MG63 (cell line): Measurements from ENCODE around the gene NCK2. TPM values are rescaled to one million over a fixed set of nuclear protein-coding genes. Genes with fewer than 3 reads are reported as not detected.
"Not testable (repeated sequence)": the region's sequence is repeated elsewhere in the genome, so short reads cannot be mapped to it uniquely, and the experiment has no call there.

Source experiments
- DNase-seq: peaks from one replicate; pipeline ENCODE4 v3.0.0-alpha.2; 2020
- H3K27me3 ChIP-seq: fragments of 250-450 bp; sonication (Bioruptor Pico); 2 replicates; pipeline ENCODE4 v1.5.1; 2020; ENCODE audit warnings: mild to moderate bottlenecking, moderate library complexity
- H3K36me3 ChIP-seq: fragments of 250-450 bp; sonication (Bioruptor Pico); 2 replicates; pipeline ENCODE4 v1.5.1; 2020; ENCODE audit warnings: mild to moderate bottlenecking, moderate library complexity
- H3K4me3 ChIP-seq: fragments of 250-450 bp; sonication (Bioruptor Pico); 2 replicates; pipeline ENCODE4 v1.5.1; 2020; ENCODE audit warnings: mild to moderate bottlenecking, moderate library complexity
- H3K9me3 ChIP-seq: fragments of 250-450 bp; sonication (Bioruptor Pico); 2 replicates; pipeline ENCODE4 v1.5.1; 2020; ENCODE audit warnings: mild to moderate bottlenecking, moderate library complexity
- total RNA-seq: library from RNA; depleted of rRNA; stranded (reverse); fragments of >200 nt; shearing (Covaris generic); gene quantifications from 2 replicates; pipeline ENCODE4 v1.2.3, GENCODE V29; 2014; ENCODE audit warnings: low replicate concordance

NCK2 gene
- total RNA-seq, 1 experiment from 2014 or later: 23.4 TPM

DNA sequence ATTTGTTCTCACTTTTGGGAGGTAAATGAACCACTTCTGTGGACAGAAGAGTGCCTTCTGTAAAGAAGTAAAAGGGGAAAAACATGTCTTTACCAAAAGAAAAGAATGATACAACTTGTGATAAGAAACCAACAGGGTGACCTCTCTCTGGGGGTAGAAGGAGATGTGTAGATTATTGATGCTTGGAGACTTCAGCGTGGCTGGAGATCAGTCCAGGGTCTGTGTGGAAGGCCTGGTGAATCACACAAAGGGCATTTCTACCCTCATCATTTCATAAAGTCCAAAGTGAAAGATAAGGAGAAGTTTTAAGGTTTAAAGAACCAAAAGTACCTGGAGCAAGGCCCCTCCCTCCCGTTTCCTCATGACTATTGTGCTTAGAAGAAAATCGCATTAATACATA is 142.5 kb downstream of the NCK2 start:
- DNase-seq: no peak
- H3K9me3 ChIP-seq: peaks cover 2% of the 10 kb centered on the region; the same call in 1 of the 2 replicates
- H3K27me3 ChIP-seq: no peaks in the 10 kb centered on the region
- H3K4me3 ChIP-seq: no peak overlapping the region
- no peaks in the 10 kb centered on the region for H3K36me3 ChIP-seq

GRCh38 chr2:105888625-105889024 is 143.9 kb downstream of the NCK2 start:
- Histone ChIP-seq H3K27me3 (no peaks in the 10 kb centered on the region), H3K36me3 (no peaks in the 10 kb centered on the region), H3K9me3 (peaks cover 2% of the 10 kb centered on the region; the same call in 1 of the 2 replicates), H3K4me3 (no peak overlapping the region)
- DNase-seq: no peak

- no peak for DNase-seq
- Histone ChIP-seq H3K9me3 (peaks cover 2% of the 10 kb centered on the region; the same call in 1 of the 2 replicates), H3K36me3 (no peaks in the 10 kb centered on the region), H3K27me3 (no peaks in the 10 kb centered on the region), H3K4me3 (no peak overlapping the region)
Observed at GRCh38 chr2:105889046-105889445, 144.3 kb downstream of the NCK2 start.

GRCh38 chr2:105890111-105890510 is 145.4 kb downstream of the NCK2 start:
- H3K9me3 ChIP-seq: peaks cover 2% of the 10 kb centered on the region; the same call in 1 of the 2 replicates
- no peak for DNase-seq

DNA sequence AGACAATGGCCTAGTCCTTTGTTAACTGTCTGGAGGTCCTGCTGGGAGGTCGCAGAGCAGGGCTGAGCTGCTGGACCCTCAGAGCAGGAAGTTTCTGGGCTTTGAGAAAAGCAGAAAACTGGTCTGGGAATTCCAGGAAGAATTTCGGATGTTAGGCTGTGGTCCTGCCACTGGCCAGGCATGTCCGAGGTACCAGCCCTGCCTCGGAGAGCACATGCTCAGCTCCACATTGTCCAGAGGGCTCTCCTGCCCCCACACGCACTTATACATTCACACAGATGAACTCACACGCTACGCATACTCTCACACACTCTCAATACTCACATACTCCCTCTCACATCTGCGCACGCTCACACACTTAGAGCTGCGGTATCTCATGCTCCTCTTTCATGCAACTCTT is 146.1 kb downstream of the NCK2 start:
- no peak for DNase-seq
- Histone ChIP-seq H3K9me3 (peaks cover 2% of the 10 kb centered on the region; the same call in 1 of the 2 replicates), H3K27me3 (no peaks in the 10 kb centered on the region), H3K36me3 (no peaks in the 10 kb centered on the region), H3K4me3 (no peak overlapping the region)

More at GRCh38 chr2:105890111-105890510, 145.4 kb downstream of the NCK2 start:
- Histone ChIP-seq H3K4me3 (no peak overlapping the region), H3K36me3 (no peaks in the 10 kb centered on the region), H3K27me3 (no peaks in the 10 kb centered on the region)

DNA sequence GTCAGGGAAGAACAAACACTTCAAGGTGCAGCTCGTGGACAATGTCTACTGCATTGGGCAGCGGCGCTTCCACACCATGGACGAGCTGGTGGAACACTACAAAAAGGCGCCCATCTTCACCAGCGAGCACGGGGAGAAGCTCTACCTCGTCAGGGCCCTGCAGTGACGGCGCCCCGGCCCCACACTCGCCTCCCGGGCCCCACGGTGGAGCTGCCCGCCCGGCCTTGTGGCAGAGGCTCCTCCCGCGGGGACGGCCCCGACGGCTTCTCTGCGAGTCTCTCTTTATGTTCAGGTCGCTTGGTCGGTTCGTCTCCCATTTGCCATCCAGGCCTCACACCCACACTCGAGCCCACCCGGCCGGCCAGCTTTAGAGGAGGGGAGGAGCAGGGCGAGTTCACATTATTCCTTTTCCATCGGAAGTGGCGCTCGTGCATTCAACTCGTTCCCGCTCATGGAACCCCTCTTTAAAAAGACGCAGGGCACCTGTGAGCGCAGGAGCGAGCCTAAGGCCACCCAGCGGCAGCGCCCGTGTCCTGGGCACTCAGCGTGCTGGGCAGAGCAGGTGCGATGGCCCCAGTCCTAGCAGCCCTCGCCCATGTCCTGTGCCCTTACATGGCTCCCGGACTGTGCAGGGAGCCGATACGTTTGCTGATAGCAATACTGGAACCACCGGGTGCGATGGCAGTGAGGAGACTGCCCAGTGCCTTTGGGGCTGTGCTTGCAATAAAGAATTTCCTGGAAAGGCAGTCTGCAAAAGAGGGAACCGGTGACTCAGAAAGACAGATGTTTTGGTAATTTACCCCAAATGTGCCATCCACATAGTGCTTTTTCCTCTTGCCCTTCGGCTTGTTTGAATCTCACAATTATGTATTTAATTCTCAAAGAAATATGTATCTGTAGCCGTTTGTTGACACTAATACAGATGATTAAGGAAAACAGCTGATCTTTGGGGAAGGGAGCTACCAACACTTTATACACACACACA is 148.6 kb downstream of the NCK2 start:
- H3K27me3 ChIP-seq: no peaks in the 10 kb centered on the region
- DNase-seq: no peak
- no peaks in the 10 kb centered on the region for H3K36me3 ChIP-seq
- H3K4me3 ChIP-seq: no peak overlapping the region
- H3K9me3 ChIP-seq: peaks cover 2% of the 10 kb centered on the region; the same call in 1 of the 2 replicates

- Histone ChIP-seq H3K9me3 (no peaks in the 10 kb centered on the region), H3K36me3 (no peaks in the 10 kb centered on the region), H3K4me3 (no peak overlapping the region), H3K27me3 (no peaks in the 10 kb centered on the region)
- DNase-seq: no peak
Observed at GRCh38 chr2:105894327-105894944, 149.7 kb downstream of the NCK2 start.

DNA sequence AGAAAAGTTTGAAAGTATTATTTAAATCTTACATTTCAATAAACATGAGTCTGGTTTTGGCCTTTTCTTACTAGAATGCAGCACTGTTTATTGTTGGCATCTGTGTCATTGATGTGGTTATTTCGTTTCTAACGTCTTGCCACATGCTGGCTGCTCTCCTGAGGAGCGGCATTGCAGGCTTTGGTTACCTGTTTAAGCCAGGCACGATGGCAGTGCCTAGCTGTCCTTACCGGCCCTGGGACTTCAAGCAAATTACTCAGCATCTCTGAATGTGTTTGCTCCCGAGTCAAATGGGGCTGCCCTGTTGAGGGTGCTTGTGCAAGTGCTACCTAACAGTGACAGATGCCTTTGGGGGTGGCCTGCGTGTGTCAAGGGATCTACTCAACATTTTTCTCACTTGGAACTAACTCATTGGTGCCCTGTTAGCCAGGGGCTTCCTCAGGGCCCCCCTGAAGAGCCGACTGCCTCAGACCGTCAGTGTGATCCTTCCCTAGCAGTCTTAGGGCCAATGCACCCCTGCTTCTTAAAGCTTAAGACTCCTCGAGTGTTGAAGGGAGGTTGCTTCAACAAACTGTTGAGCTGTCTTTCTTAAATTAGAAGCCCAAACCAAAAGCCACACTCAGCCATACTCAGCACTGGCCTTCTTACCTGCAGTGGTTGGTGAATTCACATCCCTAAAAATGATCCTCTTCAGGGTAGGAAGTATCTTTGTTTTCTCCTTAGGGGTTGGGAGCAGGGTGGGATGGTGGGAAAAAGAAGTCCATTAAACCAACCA is 151.5 kb downstream of the NCK2 start:
- no peaks in the 10 kb centered on the region for H3K36me3 ChIP-seq
- H3K27me3 ChIP-seq: no peaks in the 10 kb centered on the region
- H3K4me3 ChIP-seq: no peak overlapping the region
- no peak for DNase-seq
- no peaks in the 10 kb centered on the region for H3K9me3 ChIP-seq

DNA sequence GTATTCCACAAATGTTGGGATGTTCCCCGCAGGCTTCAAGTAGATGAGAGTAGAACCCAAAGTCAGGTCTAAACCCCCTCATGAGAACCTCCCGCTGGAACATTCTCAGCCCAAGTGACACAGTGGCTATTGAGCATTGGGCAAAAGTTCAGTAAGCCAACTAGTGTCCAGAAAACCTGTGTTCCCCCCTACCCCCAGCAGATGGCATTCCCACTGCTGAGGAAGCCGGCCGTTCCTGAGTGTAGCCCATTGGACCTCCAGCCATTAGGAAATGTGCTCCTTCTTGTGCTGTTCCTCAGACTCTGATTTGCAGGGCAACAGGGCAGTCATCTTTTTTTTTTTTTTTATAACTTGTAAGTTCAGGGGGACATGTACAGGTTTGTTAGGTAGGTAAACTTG is 152.1 kb downstream of the NCK2 start:
- DNase-seq: no peak
- Histone ChIP-seq H3K9me3 (no peaks in the 10 kb centered on the region), H3K4me3 (no peak overlapping the region), H3K27me3 (no peaks in the 10 kb centered on the region), H3K36me3 (no peaks in the 10 kb centered on the region)

DNA sequence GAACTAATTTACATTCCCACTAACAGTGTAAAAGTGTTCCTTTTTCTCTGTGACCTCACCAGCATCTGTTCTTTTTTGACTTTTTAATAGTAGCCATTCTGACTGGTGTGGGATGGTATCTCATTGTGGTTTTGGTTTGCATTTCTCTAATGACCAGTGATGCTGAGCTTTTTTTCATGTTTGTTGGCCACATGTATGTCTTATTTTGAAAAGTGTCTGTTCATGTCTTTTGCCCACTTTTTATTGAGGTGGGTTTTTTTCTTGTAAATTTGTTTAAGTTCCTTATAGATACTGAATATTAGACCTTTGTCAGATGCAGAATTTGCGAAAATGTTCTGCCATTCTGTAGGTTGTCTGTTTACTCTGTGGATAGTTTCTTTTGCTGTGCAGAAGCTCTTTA is 153.0 kb downstream of the NCK2 start:
- DNase-seq, H3K27me3 ChIP-seq, H3K36me3 ChIP-seq, H3K4me3 ChIP-seq, H3K9me3 ChIP-seq: not testable (repeated sequence)

DNA sequence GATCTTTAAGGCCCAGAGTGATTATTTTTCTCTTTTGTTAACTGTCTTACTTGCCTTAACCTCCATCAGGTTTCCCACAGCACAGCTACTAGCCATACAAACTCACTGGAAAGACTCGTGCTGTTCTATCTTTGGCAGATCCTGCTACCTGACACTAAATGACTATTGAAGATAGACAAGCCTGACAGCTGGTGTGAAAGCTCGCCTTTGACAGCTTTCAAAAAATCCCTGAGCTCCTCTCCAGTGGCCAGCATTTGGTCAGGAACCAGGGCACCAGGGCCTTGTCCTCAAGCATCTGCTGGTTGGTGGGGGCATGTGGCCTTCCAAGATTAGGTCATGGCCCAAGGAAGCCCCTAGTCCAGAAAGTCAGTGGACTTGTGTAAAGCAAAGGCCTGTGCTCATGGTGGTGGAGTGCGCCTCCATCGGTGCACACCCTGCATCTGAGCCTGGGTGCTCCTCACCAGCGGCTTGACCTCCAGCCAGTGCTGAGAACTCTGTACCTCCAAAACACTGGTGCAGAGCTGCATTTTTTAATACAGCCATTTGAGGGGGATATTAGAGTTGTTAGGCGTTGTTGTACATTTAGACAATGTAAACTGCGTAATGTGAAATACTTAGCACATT is 158.5 kb downstream of the NCK2 start:
- H3K27me3 ChIP-seq: no peaks in the 10 kb centered on the region
- H3K9me3 ChIP-seq: no peaks in the 10 kb centered on the region
- no peak overlapping the region for H3K4me3 ChIP-seq
- DNase-seq: no peak
- H3K36me3 ChIP-seq: no peaks in the 10 kb centered on the region

DNA sequence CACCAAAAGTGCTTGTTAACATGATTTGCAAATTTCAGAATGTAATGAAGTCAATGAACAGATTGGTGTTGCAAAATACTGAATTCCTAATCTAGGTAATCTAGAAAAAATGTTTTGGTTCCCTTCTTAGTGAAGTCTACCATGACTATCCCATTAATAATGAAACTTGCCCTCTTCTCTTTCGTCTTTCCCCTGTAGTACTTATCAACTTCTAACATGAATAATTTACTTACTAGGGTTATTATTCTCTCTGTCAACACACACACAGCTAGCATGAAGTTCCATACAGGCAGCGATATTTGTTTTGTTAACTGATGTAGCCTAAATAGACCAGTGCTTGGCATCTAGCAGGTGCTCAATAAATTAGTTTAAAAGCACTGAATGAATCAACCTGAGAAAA is 160.2 kb downstream of the NCK2 start:
- DNase-seq: no peak
- H3K4me3 ChIP-seq: no peak overlapping the region
- H3K27me3 ChIP-seq: no peaks in the 10 kb centered on the region
- H3K9me3 ChIP-seq: no peaks in the 10 kb centered on the region
- H3K36me3 ChIP-seq: no peaks in the 10 kb centered on the region

GRCh38 chr2:105906481-105906880 is 161.8 kb downstream of the NCK2 start:
- H3K4me3 ChIP-seq: no peak overlapping the region
- no peak for DNase-seq
- no peaks in the 10 kb centered on the region for H3K27me3 ChIP-seq
- no peaks in the 10 kb centered on the region for H3K9me3 ChIP-seq
- H3K36me3 ChIP-seq: no peaks in the 10 kb centered on the region

- Histone ChIP-seq H3K36me3 (no peaks in the 10 kb centered on the region), H3K4me3 (no peak overlapping the region), H3K27me3 (no peaks in the 10 kb centered on the region), H3K9me3 (no peaks in the 10 kb centered on the region)
- no peak for DNase-seq
Observed at GRCh38 chr2:105907184-105907583, 162.5 kb downstream of the NCK2 start.

- DNase-seq: no peak
- Histone ChIP-seq H3K27me3 (no peaks in the 10 kb centered on the region), H3K9me3 (no peaks in the 10 kb centered on the region), H3K4me3 (no peak overlapping the region), H3K36me3 (no peaks in the 10 kb centered on the region)
Observed at GRCh38 chr2:105909215-105909614, 164.5 kb downstream of the NCK2 start.

GRCh38 chr2:105910497-105911238 is 166.0 kb downstream of the NCK2 start:
- DNase-seq: no peak
- Histone ChIP-seq H3K27me3 (peaks cover 2% of the 10 kb centered on the region; the same call in 1 of the 2 replicates), H3K4me3 (no peak overlapping the region), H3K9me3 (no peaks in the 10 kb centered on the region), H3K36me3 (no peaks in the 10 kb centered on the region)
